T-helper 1 cell (primary cell): ENCODE results near the gene SMAD3.
A peak's percentile ranks its signal among the peaks of the same experiment; 100 is the strongest.

ENCODE experiments used
- DNase-seq, 5 donors: peaks; one replicate each; pipeline ENCODE4 v3.0.0-alpha.2; 2012 to 2020

Gene SMAD3

DNA sequence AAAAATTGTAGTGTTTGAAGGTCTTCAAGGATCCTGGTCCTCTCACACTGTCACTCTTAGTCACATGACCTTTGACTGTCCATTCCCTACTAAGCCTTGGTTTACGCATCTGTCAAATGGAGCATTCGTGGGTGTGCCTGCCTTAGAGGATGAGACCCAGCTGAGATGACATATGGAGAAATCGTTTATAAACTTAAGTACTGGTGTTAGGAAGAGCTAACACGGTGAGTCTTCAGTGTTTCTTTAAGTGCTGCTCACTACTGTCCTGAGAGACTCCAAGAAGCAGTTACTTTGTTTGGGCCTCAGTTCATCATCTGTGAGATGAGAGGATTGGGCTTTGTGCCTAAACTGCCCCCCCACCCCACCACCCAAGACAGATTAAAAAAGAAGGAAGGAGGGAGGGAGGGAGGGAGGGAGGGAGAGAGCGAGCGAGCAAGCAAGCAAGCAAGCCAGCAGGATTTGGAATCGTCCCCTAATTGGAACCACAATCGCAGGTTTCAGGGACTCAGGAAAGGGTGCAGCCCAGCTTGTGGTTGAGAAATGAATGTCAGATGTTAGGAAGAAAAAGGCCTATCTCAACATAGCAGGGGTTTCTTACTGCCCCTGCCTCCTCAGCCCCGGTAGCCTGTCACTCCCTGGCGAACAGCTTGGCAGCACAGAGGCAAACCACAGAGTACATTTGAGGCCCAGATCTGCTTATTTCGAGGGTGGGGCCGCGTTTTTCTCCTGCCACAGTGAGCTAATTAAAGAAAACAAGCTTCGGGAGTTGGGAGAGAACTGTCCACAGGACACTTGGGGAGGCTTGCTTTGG is 32.7 kb downstream of the SMAD3 start:
- DNase-seq, result peak in 2 of 5 donors; percentile 35 to 70

GRCh38 chr15:67098768-67099282 is 33.4 kb downstream of the SMAD3 start:
- DNase-seq, result no peak

GRCh38 chr15:67100124-67100791 is 34.9 kb downstream of the SMAD3 start:
- DNase-seq, result no peak

DNA sequence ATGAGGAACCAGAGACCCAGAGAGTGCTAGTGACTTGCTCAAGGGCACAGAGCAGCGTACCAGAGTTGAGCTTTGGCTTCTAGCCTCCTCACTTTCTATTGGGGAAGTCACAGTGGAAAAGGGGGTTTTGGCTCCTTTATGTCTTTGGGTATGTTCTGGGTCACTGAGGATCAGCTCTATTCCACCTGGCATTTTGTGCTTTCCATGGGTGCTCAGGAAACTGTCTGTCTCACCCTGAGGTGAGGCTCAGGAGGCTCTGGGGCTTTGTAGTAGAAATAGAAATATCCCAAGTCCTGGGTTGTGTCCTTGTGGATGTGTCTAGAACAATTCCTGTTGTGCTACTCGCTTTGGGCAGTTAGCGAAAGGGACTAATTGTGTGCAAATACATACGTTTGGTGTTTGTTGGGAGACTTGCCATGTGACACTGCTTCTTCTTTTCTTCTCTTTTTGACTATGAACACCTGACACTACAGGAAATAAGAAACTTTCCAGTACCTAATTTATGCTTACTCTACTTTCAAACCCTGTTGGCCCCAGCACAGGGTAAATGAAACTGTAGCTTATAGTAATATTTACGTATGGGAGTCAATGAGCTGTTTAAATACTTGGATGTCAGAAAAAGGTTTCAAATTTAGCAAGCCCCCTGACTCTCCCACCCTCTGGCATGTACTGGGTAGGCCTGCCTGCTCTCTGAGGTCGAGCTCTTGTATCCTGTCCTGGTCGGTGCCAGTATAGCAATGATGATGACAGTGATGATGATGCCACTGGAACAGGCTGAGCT is 35.6 kb downstream of the SMAD3 start:
- peak in 1 of 5 donors; percentile 91 for DNase-seq

GRCh38 chr15:67101911-67102598 is 36.7 kb downstream of the SMAD3 start:
- DNase-seq, result peak in 1 of 5 donors; percentile 94

DNA sequence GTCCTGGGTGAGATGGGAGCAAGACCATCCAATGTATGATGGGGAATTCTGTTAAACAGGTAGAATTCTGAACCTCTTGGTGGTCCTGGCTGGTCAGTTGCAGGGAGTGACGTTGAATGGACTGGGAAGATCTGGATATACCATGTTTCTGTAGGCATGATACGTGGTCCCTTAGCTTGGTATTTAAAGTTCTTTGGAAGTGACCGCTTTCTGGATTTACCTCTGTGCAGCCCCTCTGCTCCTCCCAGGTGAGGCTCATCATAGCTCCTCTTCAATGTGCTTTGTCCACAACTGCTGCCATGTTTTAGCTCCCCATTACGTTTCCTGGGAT is 37.2 kb downstream of the SMAD3 start:
- DNase-seq, result no peak

DNA sequence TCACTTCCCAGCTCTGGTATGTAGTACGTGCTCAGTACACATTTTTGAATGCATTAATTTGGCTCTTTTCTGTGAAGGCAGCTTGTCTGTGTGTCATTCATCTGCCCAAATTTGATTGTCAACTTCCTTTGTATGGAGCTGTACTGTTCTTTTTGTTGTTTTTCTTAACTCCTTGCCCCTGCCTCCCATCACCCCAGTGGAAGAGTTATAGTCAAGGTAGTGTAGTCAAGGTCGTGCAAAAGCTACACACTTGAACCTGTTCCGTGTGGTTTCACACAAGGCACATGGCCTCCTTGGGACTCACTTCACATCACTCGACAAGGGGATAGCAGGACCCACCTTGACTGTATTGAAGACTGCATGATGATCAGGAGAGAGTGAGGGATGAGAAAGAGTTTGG is 37.6 kb downstream of the SMAD3 start:
- no peak for DNase-seq

DNA sequence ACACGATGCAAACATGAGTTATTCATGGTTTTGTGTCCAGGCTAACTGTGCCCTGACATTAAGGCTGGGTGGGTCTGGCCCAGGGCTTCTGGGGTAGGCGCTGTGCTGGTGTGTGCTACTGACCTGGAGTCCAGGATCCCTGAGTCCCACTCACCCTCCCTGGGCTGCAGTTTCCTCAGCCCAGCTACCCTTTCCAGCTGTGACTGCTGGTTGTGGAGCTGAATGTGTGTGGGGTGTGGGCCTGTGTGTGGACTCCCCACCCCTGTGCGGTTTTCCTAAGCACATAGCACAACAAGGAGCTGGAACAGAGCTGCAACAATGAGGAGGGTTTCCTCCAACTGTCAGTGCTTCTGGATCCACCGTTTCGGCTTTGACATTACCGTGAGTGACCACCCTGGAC is 38.0 kb downstream of the SMAD3 start:
- DNase-seq, result no peak

DNA sequence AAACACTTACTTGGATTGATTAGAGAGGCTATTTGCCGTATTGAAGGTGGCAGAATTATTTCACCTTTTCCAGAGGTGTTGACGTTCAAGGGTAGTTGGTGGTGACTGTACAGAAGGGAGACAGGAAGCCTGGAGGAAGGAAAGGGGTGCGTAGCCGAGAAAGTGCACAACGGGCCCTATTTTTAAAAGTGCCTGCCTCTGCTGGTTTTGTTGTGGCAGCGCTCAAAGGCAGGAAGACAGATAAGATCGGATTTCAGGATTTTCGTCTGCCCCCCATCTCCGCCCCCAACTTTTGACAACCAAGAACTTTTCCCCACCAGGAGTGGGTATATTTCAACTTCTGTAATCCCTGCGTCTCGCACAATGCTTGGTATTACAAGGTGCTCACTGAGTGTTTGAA is 38.5 kb downstream of the SMAD3 start:
- peak in 3 of 5 donors; percentile 26 to 43 (median 37) for DNase-seq

GRCh38 chr15:67104510-67104909 is 39.1 kb downstream of the SMAD3 start:
- DNase-seq, result no peak

DNA sequence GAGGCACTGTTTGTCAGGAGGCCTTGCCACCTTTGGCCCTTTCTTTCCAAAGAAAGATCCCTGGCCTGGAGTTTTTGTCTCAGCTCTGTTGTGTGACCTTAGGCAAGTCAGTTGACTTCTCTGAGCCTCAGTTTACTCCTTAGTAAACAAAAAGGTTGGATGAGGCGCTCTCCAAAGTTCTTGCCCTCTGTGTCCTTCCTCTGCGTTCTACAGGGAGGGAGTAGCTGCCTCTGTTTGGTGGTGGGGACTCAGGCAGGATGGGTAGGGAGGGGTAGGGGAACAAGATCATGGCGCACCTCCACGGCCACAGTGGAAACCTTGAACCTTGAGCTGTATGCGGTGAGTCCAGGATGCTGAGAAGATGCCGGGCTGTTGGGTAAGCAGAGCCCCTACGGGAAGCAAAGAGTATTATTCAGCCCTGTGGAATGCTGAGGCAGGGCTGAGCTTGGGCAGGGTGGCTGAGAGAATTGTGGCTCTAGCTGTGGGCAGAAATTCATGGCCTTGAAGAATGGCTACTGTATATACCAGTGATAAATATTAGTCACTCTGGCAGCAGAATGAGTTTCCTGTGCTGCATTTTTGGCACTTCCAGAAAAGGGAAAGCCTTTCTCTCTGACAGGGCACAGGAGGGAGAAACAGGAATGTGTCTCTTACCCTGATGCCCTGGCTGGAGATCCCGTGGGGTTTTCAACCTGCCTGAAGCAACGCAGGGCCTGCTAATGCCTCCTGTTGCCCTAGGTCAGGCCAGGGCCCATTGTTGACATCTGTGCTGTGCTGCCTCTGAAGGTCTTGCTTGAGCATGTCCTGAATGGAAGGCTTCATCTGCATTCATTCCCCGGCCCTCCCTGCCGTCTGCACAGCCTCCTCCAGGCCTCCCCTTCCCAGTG is 39.9 kb downstream of the SMAD3 start:
- no peak for DNase-seq

DNA sequence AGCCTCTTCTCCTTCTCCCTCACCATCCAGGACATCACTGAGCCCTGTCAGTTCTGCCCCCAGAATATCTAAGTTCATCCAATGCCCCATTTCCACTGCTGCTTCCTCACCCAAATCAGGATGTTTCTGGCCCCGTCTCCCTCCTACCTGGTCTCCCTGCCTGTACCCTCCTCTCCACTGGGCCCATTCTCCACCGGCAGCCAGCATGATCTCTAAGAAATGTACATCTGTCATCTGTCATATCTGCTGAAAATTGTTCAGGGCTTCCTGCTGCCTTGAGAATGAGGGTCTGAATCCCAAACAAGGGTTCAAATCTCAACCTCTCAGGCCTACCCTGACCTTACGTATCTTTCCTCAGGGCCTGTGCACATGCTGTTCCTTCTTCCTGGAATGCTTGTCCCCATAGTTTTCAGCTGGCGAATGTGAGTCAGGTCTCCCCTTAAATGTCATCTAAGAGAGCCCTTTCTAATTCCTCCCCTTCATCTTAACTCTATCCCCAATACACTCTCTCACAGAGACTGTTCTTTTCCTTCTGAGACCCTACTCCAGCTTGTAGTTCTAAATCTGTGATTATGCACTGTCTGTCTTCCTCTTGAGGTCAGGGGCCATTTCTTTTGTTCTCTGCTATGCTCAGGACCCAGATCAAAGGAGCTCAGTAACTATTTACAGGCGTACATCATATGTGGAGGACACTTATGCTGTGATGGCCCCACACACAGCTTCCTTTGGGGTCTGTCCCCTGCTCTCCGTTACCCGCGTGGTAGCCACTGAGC is 40.8 kb downstream of the SMAD3 start:
- no peak for DNase-seq

GRCh38 chr15:67106764-67107013 is 41.3 kb downstream of the SMAD3 start:
- no peak for DNase-seq

DNA sequence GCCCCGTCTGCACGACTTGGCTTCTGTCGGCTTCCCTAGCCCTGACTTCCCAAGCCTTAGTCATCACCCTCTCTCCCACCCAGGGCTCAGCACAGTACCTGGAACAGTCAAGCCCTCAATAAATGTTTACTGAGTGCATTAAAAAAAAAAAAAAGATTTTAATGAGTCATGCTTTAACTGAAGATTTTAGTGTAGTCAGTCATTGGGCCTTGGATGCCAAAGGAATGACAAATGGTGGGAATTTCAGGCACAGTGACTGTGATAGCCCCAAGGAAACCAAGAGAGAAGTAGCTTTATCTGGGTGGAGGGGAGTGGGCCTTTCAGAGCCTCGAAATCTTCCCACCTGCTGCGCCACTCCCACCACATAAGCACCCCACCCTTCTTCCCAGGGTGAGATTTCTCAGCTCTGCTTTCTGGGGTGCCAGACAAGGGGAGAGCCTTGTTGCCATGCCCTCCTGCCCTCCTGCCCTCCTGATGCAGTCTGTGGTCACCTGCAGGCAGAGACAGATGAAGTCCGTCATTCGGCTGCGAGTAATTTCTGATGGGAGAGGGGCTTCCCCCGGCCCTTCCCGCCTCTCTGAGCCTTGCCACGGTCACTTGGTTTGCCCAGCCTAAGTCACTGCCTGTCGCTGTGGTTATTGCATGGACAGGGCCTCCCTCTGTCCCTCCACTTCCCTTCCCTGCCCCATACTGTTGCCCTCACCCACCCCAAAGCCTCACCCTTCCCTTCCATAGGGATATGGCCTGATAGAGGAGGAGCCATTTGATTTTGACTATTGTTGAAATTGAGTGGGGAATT is 41.8 kb downstream of the SMAD3 start:
- no peak for DNase-seq

- no peak for DNase-seq
Measured at GRCh38 chr15:67108122-67108961, 42.9 kb downstream of the SMAD3 start.

- no peak for DNase-seq
Measured at GRCh38 chr15:67109141-67110034, 44.0 kb downstream of the SMAD3 start.

GRCh38 chr15:67110361-67110781 is 45.0 kb downstream of the SMAD3 start:
- no peak for DNase-seq
